Gastroesophageal sphincter (tissue), 3 donors: ENCODE results near the gene SLC26A5.

Experiments
- POLR2AphosphoS5 ChIP-seq: sonication (generic); formaldehyde crosslinking; IDR thresholded peaks from one replicate; pipeline ENCODE4 v1.6.1; 2017; ENCODE audit warnings: antibody characterized with exemption
- TF ChIP-seq, protein P1 (sequence below), 4 experiments: fragments of 200-600 bp in 2 of 4; fragments of 450-650 bp in 2 of 4; sonication (generic) in 1 of 4; IDR thresholded peaks; one replicate each; pipeline ENCODE4 v1.5.1; 2017 to 2019; ENCODE audit warnings: antibody characterized with exemption in 4 of 4, mild to moderate bottlenecking in 2 of 4, moderate library complexity in 2 of 4

- TF ChIP-seq, protein P1, sequence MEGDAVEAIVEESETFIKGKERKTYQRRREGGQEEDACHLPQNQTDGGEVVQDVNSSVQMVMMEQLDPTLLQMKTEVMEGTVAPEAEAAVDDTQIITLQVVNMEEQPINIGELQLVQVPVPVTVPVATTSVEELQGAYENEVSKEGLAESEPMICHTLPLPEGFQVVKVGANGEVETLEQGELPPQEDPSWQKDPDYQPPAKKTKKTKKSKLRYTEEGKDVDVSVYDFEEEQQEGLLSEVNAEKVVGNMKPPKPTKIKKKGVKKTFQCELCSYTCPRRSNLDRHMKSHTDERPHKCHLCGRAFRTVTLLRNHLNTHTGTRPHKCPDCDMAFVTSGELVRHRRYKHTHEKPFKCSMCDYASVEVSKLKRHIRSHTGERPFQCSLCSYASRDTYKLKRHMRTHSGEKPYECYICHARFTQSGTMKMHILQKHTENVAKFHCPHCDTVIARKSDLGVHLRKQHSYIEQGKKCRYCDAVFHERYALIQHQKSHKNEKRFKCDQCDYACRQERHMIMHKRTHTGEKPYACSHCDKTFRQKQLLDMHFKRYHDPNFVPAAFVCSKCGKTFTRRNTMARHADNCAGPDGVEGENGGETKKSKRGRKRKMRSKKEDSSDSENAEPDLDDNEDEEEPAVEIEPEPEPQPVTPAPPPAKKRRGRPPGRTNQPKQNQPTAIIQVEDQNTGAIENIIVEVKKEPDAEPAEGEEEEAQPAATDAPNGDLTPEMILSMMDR (IDR thresholded peaks at IDR 0.05): no peak
- no peak for TF ChIP-seq POLR2AphosphoS5
Observed at GRCh38 chr7:103379270-103379975, 66.6 kb downstream of the SLC26A5 start.
